C4-2B (cell line): Measurements from ENCODE around the gene GRIN1.

Experiments
- ZFX ChIP-seq: fragments of 450-650 bp; IDR thresholded peaks from 2 replicates; pipeline ENCODE4 v1.6.1; 2017
- TF ChIP-seq, protein P1 (sequence below): fragments of 450-650 bp; conservative IDR thresholded peaks from 2 replicates; pipeline ENCODE4 v1.5.1; 2017; ENCODE audit warnings: mild to moderate bottlenecking

DNA sequence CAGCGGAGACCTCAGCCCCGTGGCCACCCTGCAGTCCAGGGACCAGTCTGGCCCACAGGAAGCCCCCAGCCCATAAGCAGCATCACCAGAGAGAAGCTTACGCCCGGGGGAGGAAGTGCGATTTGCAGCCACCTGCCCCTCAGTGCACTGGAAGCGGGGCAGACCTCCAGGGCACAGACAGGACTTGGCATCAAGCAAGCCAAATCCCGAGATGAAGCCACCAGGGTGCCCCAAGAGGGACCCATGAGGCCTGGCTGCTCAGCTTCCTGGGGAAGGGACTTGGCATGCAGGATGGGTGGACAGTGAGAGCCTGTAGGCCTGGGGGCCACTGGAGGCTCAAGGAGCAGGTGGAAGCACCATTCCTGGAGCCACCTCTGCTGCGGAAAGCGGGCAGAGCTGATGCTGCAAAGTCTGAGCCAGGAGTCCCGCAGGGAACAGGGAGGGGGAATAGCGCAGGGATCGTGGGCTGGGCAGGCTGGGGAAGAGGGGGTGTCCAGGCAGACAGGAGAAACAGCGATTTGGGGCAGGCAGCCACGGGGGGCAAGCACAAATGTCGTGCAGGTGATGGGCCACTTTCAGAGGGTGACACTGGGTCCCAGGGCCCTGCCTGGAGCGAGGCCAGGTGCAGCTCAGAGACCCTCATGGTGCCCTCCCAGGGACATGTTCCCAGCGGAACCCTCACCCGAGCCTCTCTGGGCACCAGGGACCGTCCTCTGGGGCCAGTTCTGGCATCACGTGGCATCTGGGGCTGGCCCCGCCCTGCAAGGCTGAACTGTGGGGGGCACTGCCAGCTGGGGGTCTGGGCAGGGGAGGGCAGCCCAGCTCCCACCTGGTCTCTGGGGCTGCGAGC lies 27.7 kb downstream of the GRIN1 start:
- TF ChIP-seq, protein P1, sequence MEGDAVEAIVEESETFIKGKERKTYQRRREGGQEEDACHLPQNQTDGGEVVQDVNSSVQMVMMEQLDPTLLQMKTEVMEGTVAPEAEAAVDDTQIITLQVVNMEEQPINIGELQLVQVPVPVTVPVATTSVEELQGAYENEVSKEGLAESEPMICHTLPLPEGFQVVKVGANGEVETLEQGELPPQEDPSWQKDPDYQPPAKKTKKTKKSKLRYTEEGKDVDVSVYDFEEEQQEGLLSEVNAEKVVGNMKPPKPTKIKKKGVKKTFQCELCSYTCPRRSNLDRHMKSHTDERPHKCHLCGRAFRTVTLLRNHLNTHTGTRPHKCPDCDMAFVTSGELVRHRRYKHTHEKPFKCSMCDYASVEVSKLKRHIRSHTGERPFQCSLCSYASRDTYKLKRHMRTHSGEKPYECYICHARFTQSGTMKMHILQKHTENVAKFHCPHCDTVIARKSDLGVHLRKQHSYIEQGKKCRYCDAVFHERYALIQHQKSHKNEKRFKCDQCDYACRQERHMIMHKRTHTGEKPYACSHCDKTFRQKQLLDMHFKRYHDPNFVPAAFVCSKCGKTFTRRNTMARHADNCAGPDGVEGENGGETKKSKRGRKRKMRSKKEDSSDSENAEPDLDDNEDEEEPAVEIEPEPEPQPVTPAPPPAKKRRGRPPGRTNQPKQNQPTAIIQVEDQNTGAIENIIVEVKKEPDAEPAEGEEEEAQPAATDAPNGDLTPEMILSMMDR: no peak
- TF ChIP-seq ZFX: no peak
